NCI-H1048 (cell line): ENCODE data around the gene KLHDC10.
"Not testable (repeated sequence)": the region's sequence is repeated elsewhere in the genome, so short reads cannot be mapped to it uniquely, and the experiment has no call there.

Experiments used
- DNase-seq: peaks from one replicate; lab custom pipeline; 2025; lab: John Stamatoyannopoulos, UW

KLHDC10 gene

GRCh38 chr7:130156140-130156539 lies 85.8 kb downstream of the KLHDC10 start:
- DNase-seq = no peak

GRCh38 chr7:130157700-130158099 lies 87.4 kb downstream of the KLHDC10 start:
- no peak for DNase-seq

- DNase-seq = no peak
Observed at GRCh38 chr7:130160023-130160422, 89.7 kb downstream of the KLHDC10 start.

GRCh38 chr7:130160455-130160854 lies 90.1 kb downstream of the KLHDC10 start:
- DNase-seq = no peak

GRCh38 chr7:130162196-130162595 lies 91.9 kb downstream of the KLHDC10 start:
- DNase-seq = no peak

GRCh38 chr7:130174237-130174959 lies 104.1 kb downstream of the KLHDC10 start:
- no peak for DNase-seq

GRCh38 chr7:130178251-130178650 lies 107.9 kb downstream of the KLHDC10 start:
- DNase-seq = no peak

GRCh38 chr7:130179631-130180030 lies 109.3 kb downstream of the KLHDC10 start:
- no peak for DNase-seq

GRCh38 chr7:130180571-130181262 lies 110.4 kb downstream of the KLHDC10 start:
- no peak for DNase-seq

GRCh38 chr7:130181263-130181605 lies 110.9 kb downstream of the KLHDC10 start:
- DNase-seq = no peak

- DNase-seq = no peak
Observed at GRCh38 chr7:130182990-130183389, 112.7 kb downstream of the KLHDC10 start.

- not testable (repeated sequence) for DNase-seq
Observed at GRCh38 chr7:130184349-130184748, 114.0 kb downstream of the KLHDC10 start.
